Neural progenitor cell (in vitro differentiated cells): ENCODE results near the gene NDUFB3. TPM values are rescaled to one million over a fixed set of nuclear protein-coding genes. Genes with fewer than 3 reads are reported as not detected.

Source experiments
- DNase-seq: peaks from one replicate; pipeline ENCODE4 v3.0.0-alpha.2; 2016; ENCODE audit warnings: low spot score
- H2AFZ ChIP-seq: fragments of 200-600 bp; sonication (generic); replicated peaks from 2 replicates; pipeline ENCODE4 v1.6.1; 2016; ENCODE audit warnings: antibody characterized with exemption
- H3F3A ChIP-seq: fragments of 200-600 bp; sonication (generic); 2 replicates; pipeline ENCODE4 v1.6.1; 2016; ENCODE audit warnings: antibody characterized with exemption, low read depth
- H3K27ac ChIP-seq: fragments of 200-600 bp; sonication (generic); 2 replicates; pipeline ENCODE4 v1.5.1; 2016; ENCODE audit warnings: mild to moderate bottlenecking
- H3K27me3 ChIP-seq: fragments of 200-600 bp; sonication (generic); 2 replicates; pipeline ENCODE4 v1.6.1; 2016; ENCODE audit warnings: mild to moderate bottlenecking, moderate library complexity
- H3K36me3 ChIP-seq: fragments of 200-600 bp; sonication (generic); 2 replicates; pipeline ENCODE4 v1.5.1; 2016
- H3K4me1 ChIP-seq: fragments of 200-600 bp; sonication (generic); 2 replicates; pipeline ENCODE4 v1.6.1; 2016; ENCODE audit warnings: mixed run types
- H3K4me2 ChIP-seq: fragments of 200-600 bp; sonication (generic); 2 replicates; pipeline ENCODE4 v1.6.1; 2016
- H3K4me3 ChIP-seq: fragments of 200-600 bp; sonication (generic); 2 replicates; pipeline ENCODE4 v1.5.1; 2016
- H3K79me2 ChIP-seq: fragments of 200-600 bp; sonication (generic); 2 replicates; pipeline ENCODE4 v1.6.1; 2016; ENCODE audit warnings: low read depth
- H3K9ac ChIP-seq: fragments of 200-600 bp; sonication (generic); 2 replicates; pipeline ENCODE4 v1.6.1; 2016
- H3K9me3 ChIP-seq: fragments of 200-600 bp; sonication (generic); 2 replicates; pipeline ENCODE4 v1.5.1; 2016; ENCODE audit warnings: low read depth
- H4K20me1 ChIP-seq: fragments of 200-600 bp; sonication (generic); 2 replicates; pipeline ENCODE4 v1.6.1; 2016; ENCODE audit warnings: low read depth
- H3K27ac Mint-ChIP-seq: 3 replicates; pipeline ENCODE4 v1.8.0; 2021; ENCODE audit warnings: mixed read lengths
- H3K27me3 Mint-ChIP-seq: 2 replicates; pipeline ENCODE4 v1.8.0; 2022; ENCODE audit warnings: low read depth, mild to moderate bottlenecking, inconsistent platforms, moderate library complexity, mixed read lengths; ENCODE audit not compliant: insufficient read depth
- H3K36me3 Mint-ChIP-seq: 3 replicates; pipeline ENCODE4 v1.8.0; 2021; ENCODE audit warnings: mixed read lengths
- H3K4me1 Mint-ChIP-seq: 3 replicates; pipeline ENCODE4 v1.8.0; 2021; ENCODE audit warnings: mixed read lengths
- H3K4me3 Mint-ChIP-seq: 3 replicates; pipeline ENCODE4 v1.8.0; 2021; ENCODE audit warnings: mild to moderate bottlenecking, moderate library complexity, mixed read lengths
- H3K9me3 Mint-ChIP-seq: 3 replicates; pipeline ENCODE4 v1.8.0; 2020; ENCODE audit warnings: mixed read lengths
- EZH2 ChIP-seq: fragments of 200-600 bp; sonication (generic); IDR thresholded peaks from 2 replicates; pipeline ENCODE4 v1.6.1; 2017; ENCODE audit warnings: antibody characterized with exemption, mild to moderate bottlenecking, moderate library complexity
- EZH2phosphoT487 ChIP-seq: fragments of 200-600 bp; sonication (generic); IDR thresholded peaks from 2 replicates; pipeline ENCODE4 v1.6.1; 2017; ENCODE audit warnings: antibody characterized with exemption
- total RNA-seq: library from RNA; depleted of rRNA; stranded (reverse); fragments of >200 nt; gene quantifications from 2 replicates; pipeline ENCODE4 v1.2.3, GENCODE V29; 2015; ENCODE audit warnings: low replicate concordance
- TF ChIP-seq, protein P1 (sequence below): fragments of 200-600 bp; sonication (generic); IDR thresholded peaks from 2 replicates; pipeline ENCODE4 v1.5.1; 2017; ENCODE audit warnings: antibody characterized with exemption, mild to moderate bottlenecking

The NDUFB3 gene
- total RNA-seq, 1 donor from 2014 or later, result 125 TPM

DNA sequence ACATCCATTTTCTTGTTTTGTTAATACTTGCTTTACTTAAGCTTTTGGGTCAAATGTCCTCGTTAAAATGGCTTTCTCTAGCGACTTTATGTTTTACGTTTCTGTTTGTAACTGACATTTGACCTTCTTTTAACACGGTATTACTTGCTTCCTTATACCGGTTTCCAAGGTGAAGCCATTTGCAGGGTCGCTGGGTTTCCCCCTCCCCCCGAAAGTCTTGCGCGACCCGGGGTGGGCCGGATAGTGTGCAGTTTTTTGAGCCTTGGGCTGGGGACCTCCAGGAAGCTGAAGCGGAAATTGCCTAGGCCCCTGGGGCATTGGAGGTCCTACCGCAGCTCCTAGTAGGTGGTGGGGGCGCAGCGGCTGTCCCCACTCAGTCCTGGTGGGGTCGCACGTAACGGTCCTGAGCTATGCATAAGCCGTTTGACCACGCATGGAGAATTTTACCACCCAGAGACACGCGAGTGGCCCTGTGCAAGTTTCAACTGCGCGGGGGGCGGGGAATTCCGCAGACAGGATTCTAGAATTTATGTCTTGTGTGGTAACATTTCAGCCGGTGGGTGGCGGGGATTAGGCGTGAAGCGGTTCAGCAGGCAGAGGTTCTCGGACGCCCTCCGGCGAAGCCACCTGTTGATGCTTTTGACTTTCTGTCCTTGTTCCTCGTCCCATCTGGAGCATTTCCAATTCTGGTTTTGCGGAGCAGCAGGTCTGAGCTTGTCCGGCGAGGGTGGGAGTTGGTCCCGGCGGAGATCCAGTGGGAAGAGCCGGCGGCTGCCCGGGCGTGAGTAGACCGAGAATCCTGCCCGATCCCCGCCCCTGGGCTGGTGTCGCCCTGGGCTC is 46.5 kb downstream of the NDUFB3 start:
- Mint-ChIP-seq H3K4me1 (peaks cover 4% of the 10 kb centered on the region), H3K9me3 (peaks cover 6% of the 10 kb centered on the region), H3K36me3 (no peaks in the 10 kb centered on the region), H3K27ac (no peak overlapping the region), H3K4me3 (peak overlapping the region; percentile 84), H3K27me3 (peaks cover 2% of the 10 kb centered on the region)
- H4K20me1 ChIP-seq, result no peaks in the 10 kb centered on the region
- peak overlapping the region; percentile 54 for H3K4me3 ChIP-seq
- H3K27ac ChIP-seq, result no peak overlapping the region
- no peak for TF ChIP-seq EZH2phosphoT487
- TF ChIP-seq EZH2, result no peak
- TF ChIP-seq, protein P1, sequence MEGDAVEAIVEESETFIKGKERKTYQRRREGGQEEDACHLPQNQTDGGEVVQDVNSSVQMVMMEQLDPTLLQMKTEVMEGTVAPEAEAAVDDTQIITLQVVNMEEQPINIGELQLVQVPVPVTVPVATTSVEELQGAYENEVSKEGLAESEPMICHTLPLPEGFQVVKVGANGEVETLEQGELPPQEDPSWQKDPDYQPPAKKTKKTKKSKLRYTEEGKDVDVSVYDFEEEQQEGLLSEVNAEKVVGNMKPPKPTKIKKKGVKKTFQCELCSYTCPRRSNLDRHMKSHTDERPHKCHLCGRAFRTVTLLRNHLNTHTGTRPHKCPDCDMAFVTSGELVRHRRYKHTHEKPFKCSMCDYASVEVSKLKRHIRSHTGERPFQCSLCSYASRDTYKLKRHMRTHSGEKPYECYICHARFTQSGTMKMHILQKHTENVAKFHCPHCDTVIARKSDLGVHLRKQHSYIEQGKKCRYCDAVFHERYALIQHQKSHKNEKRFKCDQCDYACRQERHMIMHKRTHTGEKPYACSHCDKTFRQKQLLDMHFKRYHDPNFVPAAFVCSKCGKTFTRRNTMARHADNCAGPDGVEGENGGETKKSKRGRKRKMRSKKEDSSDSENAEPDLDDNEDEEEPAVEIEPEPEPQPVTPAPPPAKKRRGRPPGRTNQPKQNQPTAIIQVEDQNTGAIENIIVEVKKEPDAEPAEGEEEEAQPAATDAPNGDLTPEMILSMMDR, result no peak
- peak overlapping the region; percentile 88 for H2AFZ ChIP-seq
- peaks cover 19% of the 10 kb centered on the region for H3F3A ChIP-seq
- H3K4me1 ChIP-seq, result peaks cover 11% of the 10 kb centered on the region
- H3K27me3 ChIP-seq, result no peaks in the 10 kb centered on the region
- no peaks in the 10 kb centered on the region for H3K9me3 ChIP-seq
- no peaks in the 10 kb centered on the region for H3K79me2 ChIP-seq
- H3K36me3 ChIP-seq, result no peaks in the 10 kb centered on the region
- peak; percentile 80 for DNase-seq
- peak overlapping the region; percentile 88 for H3K4me2 ChIP-seq
- no peak overlapping the region for H3K9ac ChIP-seq

DNA sequence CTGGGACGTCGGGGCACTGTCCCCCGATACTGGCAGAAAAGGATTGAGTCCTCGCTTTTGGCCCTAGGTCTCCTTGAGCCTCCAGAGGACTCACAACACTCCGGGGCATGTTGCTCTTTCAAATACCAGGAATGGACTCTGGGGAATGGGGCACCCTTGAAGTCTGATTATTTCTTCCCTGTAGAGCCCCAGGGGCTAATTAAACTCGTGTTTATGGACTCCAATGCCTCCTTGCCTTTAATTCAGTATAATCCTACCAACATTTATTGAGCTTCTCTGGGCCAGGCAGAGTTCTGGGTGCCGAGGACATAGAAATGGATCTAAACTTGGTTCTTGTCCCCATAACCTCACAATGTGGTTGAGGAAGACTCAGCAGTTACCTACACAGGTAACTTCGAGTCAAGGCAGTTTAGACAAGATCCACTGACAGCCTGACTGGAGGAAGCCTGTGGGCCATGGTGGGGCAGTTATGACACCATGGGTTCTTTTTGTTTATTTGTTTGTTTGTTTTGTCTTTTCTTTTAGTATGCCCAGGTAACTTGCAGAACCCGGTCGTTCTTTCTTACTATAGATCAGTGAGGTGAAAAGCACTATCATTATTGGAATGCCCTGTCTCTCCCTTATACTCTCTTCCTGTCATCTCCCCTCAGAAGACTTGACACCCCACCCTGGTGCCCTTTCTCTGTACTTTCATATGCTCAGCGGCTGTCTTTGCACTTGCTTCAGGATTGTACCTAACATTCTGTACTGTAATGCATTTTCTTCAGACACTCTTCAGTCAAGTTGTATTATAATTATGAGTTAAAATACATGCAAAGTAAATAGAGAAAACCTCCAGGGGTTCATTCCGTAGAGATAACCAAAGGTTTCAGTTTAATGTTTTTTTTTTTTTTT is 47.4 kb downstream of the NDUFB3 start:
- no peaks in the 10 kb centered on the region for H3K9me3 ChIP-seq
- H3K79me2 ChIP-seq, result no peaks in the 10 kb centered on the region
- Mint-ChIP-seq H3K9me3 (peaks cover 6% of the 10 kb centered on the region), H3K4me1 (peaks cover 9% of the 10 kb centered on the region), H3K36me3 (no peaks in the 10 kb centered on the region), H3K4me3 (peak overlapping the region; percentile 84), H3K27ac (no peak overlapping the region), H3K27me3 (peaks cover 3% of the 10 kb centered on the region)
- TF ChIP-seq EZH2, result no peak
- TF ChIP-seq, protein P1, result no peak
- TF ChIP-seq EZH2phosphoT487, result no peak
- peak; percentile 45 for DNase-seq
- H4K20me1 ChIP-seq, result no peaks in the 10 kb centered on the region
- peak overlapping the region; percentile 88 for H3K4me2 ChIP-seq
- no peaks in the 10 kb centered on the region for H3K27me3 ChIP-seq
- H3K36me3 ChIP-seq, result no peaks in the 10 kb centered on the region
- peak overlapping the region; percentile 88 for H2AFZ ChIP-seq
- no peak overlapping the region for H3K9ac ChIP-seq
- H3K4me3 ChIP-seq, result peak overlapping the region; percentile 54
- H3K4me1 ChIP-seq, result peaks cover 15% of the 10 kb centered on the region
- no peak overlapping the region for H3K27ac ChIP-seq
- peaks cover 19% of the 10 kb centered on the region for H3F3A ChIP-seq

- Mint-ChIP-seq H3K36me3 (no peaks in the 10 kb centered on the region), H3K27ac (no peak overlapping the region), H3K27me3 (peaks cover 4% of the 10 kb centered on the region), H3K4me3 (no peak overlapping the region), H3K4me1 (peaks cover 6% of the 10 kb centered on the region), H3K9me3 (peaks cover 1% of the 10 kb centered on the region)
- Histone ChIP-seq H3K4me2 (no peak overlapping the region), H3K4me3 (no peak overlapping the region), H3K36me3 (no peaks in the 10 kb centered on the region), H3K27me3 (no peaks in the 10 kb centered on the region), H2AFZ (no peak overlapping the region), H3F3A (peaks cover 19% of the 10 kb centered on the region), H3K27ac (no peak overlapping the region), H4K20me1 (no peaks in the 10 kb centered on the region), H3K4me1 (peaks cover 15% of the 10 kb centered on the region), H3K79me2 (no peaks in the 10 kb centered on the region), H3K9me3 (no peaks in the 10 kb centered on the region), H3K9ac (no peak overlapping the region)
- no peak for DNase-seq
- TF ChIP-seq EZH2phosphoT487, result no peak
- TF ChIP-seq, protein P1, result no peak
- TF ChIP-seq EZH2, result no peak
These were observed 50.5 kb downstream of the NDUFB3 start for GRCh38 chr2:201122276-201122675.
